ELF-1 (cell line): ENCODE data around the gene STX3.
"Not testable (repeated sequence)": the region's sequence is repeated elsewhere in the genome, so short reads cannot be mapped to it uniquely, and the experiment has no call there.

Experiments used
- DNase-seq: peaks from one replicate; pipeline ENCODE4 v3.0.0-alpha.2; 2016; ENCODE audit warnings: low read depth, low spot score

Gene STX3

DNA sequence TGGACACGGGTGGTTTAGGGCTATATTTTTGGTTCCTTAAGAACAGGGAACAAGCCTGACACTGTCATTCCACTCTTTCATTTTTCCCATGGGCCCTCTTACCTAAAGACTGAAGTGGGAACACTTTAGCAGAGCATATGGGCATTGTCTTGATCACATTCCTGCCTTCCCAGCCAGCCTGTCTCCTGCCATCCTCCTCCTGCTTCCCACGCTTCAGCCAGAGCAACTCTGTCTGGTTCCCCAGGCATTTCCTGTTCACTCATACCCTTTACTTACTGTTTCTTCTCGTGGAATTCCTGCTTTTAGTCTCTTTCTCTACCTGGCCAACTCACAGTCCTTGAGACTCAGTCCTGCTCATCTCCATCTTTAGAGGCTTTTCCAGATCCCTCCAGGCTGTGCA, 32.6 kb downstream of the STX3 start:
- DNase-seq = peak; percentile 23

DNA sequence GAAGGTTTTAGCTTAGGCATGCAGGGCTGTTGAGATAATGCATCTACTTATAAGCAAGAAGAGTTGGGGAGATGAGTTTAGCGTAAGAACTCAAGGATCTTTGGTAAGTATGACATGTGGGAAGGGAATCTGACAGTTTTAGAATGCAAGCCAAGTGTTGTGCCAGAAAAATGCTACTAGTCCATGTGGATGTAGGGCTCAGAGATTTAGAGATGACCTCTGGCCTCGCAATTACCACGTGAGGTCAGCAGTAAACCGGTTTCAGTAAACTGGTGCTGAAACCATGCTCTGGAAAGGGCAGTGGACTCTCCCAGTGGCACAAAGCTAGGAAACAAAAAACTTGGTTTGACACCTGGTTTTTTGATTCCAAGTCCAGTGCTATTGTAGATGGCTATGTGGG, 36.5 kb downstream of the STX3 start:
- DNase-seq = no peak

DNA sequence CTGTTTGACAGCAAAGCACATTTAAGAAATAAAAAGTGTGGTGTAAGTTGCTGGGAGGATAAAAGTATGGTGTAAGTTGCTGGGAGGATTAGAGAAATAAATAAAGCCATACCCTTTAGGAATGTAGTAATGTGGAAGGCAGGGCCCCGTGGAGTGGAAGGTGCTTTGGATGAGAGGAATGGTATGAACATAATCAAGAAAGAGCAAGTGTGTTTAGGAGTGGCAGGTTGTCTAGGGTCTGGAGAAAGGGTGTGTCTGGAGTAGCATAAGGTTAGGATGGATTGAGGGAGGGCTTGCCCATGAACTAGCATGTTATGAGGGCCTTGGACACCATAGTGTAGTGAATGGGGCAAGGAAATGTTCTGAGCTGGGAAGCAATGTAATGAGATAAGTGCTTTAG, 37.3 kb downstream of the STX3 start:
- DNase-seq = no peak

DNA sequence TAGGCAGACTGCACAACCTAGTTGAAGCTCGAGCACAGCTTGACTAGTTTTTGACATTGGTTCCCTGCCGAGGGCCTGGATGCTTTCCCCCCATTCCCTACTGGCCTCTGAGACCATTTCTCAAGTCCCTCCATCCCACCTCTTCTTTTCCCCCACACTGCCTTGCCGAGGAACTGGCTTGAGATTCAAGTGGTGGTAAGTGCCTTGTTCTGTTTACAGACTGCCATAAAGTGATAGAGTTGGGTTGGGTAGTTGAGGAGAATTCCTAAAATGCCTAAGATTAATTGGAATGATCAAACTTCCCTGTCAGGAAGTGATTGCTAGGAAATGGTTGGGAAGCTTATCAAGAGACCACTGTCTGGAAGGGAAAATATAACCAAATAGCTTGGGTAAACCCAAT, 39.2 kb downstream of the STX3 start:
- DNase-seq = no peak

DNA sequence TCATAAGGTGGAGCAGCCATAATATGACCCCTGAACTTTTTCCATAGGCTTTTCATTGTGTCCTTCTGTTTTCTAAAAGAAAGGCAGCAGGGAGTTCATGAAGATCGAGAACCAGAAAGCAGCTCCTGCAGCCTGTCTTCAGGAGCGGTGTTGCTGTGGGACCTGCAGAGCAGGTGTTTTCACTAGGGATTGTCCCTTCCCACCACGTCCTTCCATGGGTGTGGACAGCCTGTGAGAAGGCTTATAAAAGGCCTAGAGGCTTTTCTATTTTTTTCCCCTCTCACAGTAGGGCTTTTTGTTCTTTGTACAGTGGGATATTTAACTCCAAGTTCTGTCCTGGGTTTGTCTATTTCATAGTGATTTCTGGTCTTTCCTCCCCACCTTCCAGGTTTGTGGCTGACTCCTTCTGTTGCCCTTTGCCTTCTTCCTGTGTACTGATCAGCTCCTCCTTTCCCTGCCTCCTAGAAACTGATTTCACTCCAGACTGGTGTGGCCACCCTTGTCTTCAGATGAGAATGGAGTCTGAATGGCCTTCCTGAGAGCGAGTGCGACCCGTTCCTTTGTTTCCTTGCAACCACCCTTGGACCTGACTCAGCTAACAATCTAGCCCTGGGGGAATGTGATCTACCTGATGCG, 45.3 kb downstream of the STX3 start:
- peak; percentile 13 for DNase-seq

DNA sequence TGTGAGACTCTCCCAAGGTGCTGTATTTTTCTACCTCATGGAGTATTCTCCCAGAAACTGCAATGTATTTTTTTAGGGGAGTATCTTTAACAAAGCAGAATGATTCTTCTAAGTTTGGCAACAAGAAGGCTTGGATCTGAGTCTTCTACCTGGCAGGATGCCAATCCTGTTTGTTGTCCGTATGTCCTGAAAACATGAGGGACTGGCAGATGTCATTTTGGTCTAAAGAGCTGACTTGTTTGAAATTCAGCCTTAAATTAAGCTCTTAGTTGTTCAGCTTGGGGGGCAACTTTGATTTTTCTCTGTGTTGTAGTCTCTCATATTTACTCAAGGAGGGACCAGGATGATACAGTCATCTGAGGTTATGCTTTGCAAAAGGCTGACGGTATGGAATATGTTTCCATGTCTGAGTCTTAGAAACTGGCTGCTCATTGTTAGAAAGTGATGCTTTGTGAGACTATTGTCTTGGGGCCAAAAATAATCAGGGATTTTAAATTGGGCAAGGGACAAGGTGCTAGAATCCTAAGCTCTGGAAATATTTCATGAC, 46.1 kb downstream of the STX3 start:
- no peak for DNase-seq

DNA sequence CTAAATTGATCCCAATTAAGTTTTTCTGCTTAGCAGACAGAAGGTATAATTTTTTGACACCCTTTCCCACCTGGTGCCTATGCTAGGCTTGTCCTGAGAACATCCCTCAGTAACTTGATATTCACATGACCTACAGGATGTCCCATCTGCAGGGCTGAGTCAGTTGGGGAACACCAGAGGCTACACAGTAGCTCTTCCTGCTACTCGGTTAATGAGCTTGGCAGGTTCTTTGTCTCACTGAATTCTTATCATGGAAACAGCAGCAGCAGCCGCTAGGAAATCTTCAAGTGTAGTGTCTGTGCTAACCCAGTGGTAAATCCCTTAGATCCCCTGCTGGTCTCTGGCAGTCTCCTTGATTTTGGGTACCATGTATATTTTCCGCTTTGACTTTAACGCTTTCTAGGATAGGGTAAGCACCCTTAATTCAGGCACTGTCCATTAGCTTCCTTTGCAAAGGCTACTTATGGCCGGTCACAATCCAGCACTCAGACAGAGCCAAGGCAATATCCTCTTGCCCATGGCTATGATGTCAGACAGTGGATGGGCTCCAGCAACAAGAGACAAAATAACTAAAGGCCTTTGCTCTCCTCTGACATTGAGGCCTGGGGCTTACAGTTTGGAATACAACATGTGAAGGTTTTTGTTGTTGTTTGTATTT, 46.9 kb downstream of the STX3 start:
- peak; percentile 34 for DNase-seq

DNA sequence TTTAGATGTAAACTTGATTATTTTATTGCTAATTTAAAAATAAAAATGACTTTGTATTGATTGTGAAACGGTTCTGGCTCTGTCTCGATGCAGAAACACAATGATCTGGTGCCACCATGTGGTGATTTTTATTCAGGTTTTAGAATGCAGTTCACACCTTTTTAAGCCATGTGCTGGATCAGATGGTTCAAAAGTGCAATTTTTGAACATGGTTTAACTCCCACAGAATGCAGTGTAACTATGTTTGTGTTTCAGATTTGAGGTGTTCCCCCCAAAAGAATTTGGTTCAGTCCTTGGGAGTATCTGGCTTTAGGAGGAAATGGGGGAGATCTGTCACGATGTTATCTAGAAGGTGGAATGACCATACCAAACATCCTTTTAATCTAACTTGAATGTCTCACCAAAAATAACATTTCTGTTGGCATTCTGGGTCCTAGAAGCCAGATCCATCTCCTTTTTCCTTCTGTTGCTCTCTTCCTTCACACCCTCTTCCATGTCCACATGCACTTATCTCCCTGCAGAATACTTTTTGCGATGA, 47.5 kb downstream of the STX3 start:
- DNase-seq = peak; percentile 37

DNA sequence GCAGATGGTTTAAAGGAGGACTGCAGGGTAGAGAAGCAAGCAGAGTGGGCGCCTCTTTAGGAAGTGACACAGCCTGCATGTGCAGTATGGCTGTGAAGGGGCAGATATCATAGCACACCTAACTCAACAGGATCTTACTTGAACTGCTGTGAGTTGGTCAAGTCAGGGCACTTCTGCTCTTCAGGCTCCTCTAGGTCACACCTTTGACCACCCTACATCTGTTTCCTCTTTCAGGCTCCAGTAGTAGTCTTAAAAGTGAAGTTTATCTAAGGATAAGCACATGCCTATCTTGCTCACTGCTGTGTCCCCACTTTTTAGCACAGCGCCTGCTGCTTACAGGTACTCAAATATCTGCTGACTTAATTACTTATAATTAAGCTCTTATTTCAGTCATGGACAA, 48.9 kb downstream of the STX3 start:
- DNase-seq = no peak

DNA sequence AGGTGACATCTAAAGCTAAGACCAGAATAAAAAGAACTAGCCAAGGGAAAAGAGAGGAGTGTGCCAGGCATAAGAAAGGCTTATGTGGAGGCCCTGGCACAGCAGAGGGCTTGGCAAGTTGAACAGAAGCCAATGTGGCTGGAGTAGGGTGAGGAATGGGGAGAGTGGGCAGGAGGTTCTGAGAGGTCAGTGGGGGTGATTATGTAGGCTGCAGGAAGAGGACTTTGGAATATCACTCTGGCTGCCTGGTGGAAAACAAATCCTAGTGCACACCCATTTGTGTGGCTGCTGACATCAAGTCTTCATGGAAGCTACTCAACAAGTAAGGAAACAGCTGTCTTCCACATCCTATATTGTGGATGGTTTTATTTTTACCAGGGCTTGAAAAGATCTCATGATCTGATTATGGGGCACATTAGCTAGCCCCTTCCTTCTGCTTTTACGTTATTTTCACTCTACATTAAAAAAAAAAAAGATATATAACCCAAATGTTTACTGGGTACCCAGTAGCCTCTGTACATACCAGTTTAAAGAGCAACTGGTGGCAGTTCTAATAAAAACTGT, 52.0 kb downstream of the STX3 start:
- DNase-seq = no peak

DNA sequence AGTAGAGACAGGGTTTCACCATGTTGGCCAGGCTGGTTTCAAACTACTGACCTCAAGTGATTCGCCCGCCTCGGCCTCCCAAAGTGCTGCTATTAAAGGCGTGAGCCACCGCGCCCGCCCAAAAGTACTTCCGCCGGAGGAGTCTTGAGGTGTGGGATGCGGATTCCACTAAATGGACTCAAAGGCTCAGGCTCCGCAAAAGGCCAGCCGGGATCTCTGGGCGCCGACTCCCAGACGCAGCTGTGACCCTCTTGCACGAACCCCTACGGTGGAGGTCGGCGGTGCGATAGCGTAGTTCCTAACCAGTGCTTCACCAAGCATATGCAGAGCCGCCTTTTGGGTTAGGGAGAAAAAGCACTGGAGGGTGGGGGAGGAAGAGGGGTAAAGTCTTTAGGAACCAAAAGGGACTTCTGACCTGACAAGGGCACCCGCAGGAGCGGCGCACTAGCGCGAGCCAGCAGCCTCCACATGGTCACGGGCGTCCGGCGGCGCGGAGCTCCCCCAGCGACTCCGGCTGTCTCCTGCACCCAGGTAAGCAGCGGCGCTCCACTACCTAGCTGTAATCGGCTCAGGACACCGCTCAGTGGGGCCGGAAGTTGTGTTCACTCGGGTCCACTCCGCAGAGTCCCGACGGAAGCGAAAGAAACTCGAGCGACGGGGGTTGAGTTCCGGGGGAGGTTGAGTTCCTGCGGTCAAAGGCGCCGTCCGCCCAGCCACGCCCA, 55.2 kb downstream of the STX3 start, which contains the start of gene MRPL16:
Gene MRPL16, minus strand, starts transcription at position 590 of the 722 bp plus-strand sequence. Its CDS starts 120 bp downstream, at position 470.
- peak; percentile 95 for DNase-seq

DNA sequence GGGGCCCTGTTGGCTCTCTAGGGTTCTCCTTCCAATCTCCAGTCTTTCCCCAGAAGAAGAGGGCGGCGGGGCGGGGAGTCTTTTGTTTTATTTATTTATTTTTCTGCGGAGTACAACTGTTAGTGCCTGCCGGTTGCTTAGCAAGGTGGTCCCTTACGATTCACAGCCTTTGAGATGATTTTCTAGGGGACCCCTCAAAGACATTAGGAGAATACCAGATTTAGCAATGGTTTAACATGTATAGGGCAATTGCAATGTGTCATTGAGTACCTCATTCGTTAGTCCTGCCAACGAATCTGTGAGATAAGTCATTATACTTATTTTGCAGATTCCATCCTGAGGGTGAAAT, 55.7 kb downstream of the STX3 start:
- no peak for DNase-seq

DNA sequence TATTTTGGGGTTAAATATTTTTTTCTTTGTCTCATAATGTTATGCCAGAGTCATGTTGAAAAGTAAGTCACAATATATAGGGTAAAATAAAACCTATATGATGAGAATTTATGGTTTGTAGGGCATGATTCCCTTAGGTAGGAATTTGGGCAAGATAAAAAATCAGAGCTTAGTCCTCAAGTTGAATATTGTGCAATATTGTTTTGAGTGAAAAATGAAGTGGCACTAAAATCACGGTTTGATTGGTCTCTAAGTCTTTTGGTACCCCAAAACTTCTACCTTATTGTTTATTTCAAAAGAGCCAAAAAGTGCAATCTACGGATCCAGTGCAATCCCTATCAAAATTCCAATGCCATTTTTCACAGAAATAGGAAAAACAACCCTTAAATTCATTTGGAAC, 57.0 kb downstream of the STX3 start:
- DNase-seq = no peak

DNA sequence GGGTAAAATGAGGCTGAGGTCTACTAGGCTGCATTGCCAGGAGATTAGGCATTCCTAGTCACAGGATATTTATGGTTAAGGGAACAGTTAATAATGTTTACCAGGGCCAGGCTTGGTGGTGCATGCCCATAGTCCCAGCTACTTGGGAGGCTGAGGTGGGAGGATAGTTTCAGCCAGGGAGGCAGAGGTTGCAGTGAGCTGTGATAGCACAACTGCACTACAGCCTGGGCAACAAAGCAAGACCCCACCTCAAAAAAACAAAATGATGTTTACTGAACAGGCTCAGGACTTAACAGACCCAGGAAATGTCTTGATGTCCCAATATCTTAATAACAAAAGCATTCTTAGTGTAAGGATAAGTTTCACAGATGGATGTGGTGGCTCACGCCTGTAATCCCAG, 58.2 kb downstream of the STX3 start:
- no peak for DNase-seq

DNA sequence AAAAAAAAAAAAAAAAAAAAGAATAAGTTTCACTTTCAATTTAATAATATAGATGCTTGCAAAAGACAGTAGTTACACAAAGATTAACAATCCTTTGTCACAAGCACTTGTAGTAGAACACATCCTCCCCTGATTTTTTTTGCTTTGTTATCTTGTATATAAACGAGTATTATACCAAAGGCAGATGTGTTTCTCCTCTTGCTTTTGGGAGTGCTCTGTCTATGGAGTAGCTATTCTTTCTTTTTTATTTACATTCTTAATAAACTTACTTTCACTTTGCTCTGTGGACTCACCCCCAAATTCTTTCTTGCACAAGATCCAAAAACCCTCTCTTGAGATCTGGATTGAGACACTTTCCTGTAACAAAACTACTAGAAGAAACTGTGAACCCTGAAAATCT, 58.8 kb downstream of the STX3 start:
- DNase-seq = no peak

DNA sequence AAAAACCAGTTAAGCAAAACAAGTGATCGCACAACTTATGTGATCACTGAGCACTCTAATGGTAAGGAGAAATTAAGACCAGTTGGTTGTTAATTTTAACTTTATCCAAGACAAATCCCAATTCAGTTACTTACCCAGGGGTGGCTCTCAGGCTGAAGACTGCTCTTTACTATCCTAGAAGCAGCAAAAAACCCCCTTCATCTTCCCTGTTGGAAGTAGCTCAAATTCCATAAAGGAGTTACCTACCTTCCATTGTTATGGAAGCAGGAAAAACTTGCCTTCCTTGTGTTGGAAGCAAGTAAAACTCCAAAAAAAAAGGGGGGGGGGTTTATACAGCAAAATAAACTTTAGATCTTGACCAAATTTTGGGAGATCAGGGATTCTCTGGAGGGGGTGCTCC, 60.6 kb downstream of the STX3 start:
- DNase-seq = peak; percentile 15

DNA sequence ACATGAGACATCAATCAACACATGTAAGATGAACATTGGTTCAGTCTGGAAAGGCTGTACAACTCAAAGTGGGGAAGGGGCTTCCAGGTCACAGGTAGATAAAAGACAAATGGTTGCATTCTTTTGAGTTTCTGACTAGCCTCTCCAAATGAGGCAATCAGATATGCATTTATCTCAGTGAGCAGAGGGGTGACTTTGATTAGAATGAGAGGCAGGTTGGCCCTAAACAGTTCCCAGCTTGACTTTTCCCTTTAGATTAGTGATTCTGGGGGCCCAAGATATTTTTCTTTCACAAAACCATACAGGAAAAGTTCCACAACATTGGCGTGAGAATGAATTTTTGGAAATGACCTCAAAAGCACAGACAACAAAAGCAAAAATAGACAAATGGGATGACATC, 61.3 kb downstream of the STX3 start:
- DNase-seq = not testable (repeated sequence)

DNA sequence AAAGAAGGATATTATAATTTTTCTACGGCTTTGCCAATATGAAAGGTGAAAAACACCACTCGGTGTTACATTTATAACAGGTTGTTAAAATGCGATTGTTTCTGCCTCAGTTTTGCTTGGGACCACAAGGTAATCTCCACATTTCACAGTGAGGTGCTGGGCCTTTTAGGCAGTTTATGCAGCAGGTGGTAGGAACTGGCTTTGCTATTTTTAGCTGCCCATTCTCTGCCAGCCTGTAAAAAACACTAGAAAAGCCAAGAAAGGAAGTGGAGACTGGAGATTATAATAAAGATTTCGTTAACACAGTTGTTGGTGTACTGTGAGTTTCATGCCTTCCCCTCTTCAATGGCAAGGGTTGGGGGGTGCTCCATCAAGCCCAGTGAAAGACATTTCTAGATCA, 63.4 kb downstream of the STX3 start:
- DNase-seq = no peak

DNA sequence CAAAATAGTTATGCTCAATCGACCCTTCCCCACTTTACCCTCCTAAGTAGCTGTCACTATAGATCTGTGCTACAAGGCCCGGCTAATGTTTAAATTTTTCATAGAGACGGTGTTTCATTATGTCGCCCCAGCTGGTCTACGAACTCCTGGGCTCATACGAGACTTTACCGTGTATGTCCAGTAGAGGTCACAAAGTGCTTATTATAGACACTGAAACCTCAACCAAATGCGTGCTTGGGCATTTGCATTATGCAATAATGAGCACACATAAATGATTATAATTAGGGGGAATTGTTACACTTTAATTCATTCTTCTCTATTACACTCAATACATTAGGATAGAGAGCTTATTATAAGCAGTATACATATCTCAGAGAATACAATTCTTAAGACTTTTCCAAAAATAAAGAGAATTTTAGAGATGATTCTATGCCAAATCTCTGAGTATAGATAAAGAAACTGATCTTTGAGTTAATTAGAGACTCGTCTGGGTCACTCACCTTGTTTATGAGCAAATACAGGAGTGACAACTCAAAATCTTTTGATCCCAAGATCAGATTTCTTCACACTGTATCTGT, 67.9 kb downstream of the STX3 start:
- DNase-seq = no peak

DNA sequence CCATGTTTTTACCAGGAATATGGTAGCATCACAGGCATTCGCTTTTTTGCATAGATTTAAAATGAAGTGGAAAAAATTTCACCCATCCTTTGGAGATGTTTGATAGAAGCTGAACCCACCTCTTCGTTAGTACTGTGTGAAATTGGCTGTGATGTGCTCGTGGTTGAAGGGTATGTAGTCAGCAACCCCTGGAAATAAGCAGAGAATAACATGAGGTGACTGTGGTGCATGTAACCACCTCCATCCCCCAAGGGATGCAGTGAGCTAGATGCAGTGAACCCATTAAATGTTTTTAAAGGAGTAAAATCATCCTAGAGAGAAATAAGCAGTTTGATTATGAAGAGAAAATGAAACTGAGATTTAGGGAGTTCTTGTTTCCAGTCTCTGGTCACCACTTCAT, 74.2 kb downstream of the STX3 start:
- no peak for DNase-seq

DNA sequence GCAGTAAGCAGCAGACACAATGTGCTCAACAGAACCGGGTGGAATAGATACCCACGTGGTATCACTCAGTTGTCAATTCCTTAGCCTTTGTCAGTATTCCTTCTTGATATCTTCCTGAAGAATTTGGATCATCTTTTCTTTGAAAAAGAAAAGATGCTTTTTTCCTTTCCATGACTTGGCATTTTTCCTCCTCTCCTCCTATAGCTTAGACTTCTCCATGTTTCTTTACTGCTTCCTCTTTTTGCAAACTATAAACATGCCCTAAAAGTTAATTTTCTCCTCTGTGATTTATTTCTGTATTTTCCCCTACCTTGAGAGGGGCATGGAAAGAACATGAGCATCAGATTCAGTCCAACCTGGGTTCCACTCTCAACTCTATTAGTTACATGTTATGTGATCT, 78.4 kb downstream of the STX3 start:
- no peak for DNase-seq

DNA sequence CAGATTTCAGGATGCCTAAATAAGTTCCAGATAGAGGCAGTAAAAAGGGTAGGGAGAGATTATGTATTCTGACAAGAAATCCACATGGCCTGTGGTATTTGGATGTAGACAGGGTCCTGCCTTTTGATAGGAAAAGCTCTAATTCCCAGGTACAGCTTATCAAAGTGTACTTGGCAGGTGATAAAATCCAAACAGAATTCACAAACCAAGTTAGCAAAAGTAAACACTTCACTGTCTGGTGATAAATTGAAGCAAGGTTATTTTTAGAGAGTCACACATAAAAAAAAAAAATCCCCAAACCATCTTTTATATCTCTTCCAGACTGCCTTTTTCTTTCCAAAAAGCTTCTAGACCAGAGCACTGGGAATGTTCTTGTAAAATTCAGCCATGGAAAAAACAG, 84.4 kb downstream of the STX3 start:
- no peak for DNase-seq
